ENCODE data around the gene SPAG17.

The SPAG17 gene

DNA sequence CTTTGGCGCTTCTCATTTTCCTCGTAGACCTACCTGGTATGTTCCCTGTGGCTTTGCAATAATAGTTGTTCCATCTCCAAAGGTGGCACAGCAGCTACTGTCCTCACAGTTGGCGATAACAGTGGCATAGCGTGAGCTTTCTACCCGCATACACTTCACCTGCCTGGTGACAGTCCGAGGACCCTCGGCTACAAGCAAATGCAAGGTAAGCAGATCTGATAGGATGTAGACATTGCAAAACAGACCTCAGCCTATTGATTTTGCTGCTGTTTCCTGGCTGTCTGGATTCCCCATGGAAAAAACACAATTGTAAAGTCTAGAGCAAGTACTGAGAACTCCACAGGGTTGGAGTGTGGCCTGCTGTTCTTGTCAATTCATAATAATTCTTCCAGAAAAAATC, 177.0 kb downstream of the SPAG17 start:
- Histone ChIP-seq H3K36me3 (ENCODE audit: control insufficient read depth in 1 of 2, insufficient read depth in 2 of 2, low read length in 2 of 2) (no peaks in the 10 kb centered on the region), H3K27ac (ENCODE audit: low read depth, low read length) (no peak overlapping the region), H3K27me3 (ENCODE audit: control insufficient read depth in 1 of 2, insufficient read depth in 2 of 2, low read length in 2 of 2) (no peaks in the 10 kb centered on the region), H3K9me3 (ENCODE audit: control insufficient read depth in 1 of 2, low read length in 2 of 2) (no peaks in the 10 kb centered on the region), H3K4me3 (ENCODE audit: low read depth in 1 of 2, low read length in 2 of 2) (no peak overlapping the region), H3K4me1 (ENCODE audit: control insufficient read depth in 1 of 2, insufficient read depth in 2 of 2, low read length in 2 of 2) (no peaks in the 10 kb centered on the region), H3K9ac (ENCODE audit: low read depth in 1 of 2, low read length in 2 of 2) (no peak overlapping the region)

- no peak overlapping the region for H3K27ac ChIP-seq (ENCODE audit: low read depth, low read length)
- H3K9ac ChIP-seq (ENCODE audit: low read depth in 1 of 2, low read length in 2 of 2): no peak overlapping the region
- H3K9me3 ChIP-seq (ENCODE audit: control insufficient read depth in 1 of 2, low read length in 2 of 2): no peaks in the 10 kb centered on the region
- H3K4me1 ChIP-seq (ENCODE audit: control insufficient read depth in 1 of 2, insufficient read depth in 2 of 2, low read length in 2 of 2): no peaks in the 10 kb centered on the region
- no peak overlapping the region for H3K4me3 ChIP-seq (ENCODE audit: low read depth in 1 of 2, low read length in 2 of 2)
- H3K27me3 ChIP-seq (ENCODE audit: control insufficient read depth in 1 of 2, insufficient read depth in 2 of 2, low read length in 2 of 2): no peaks in the 10 kb centered on the region
- H3K36me3 ChIP-seq (ENCODE audit: control insufficient read depth in 1 of 2, insufficient read depth in 2 of 2, low read length in 2 of 2): no peaks in the 10 kb centered on the region
Observed at GRCh38 chr1:118007391-118007790, 177.6 kb downstream of the SPAG17 start.

GRCh38 chr1:118004312-118004711, 180.7 kb downstream of the SPAG17 start:
- H3K9ac ChIP-seq (ENCODE audit: low read depth in 1 of 2, low read length in 2 of 2): no peak overlapping the region
- H3K4me1 ChIP-seq (ENCODE audit: control insufficient read depth in 1 of 2, insufficient read depth in 2 of 2, low read length in 2 of 2): no peaks in the 10 kb centered on the region

DNA sequence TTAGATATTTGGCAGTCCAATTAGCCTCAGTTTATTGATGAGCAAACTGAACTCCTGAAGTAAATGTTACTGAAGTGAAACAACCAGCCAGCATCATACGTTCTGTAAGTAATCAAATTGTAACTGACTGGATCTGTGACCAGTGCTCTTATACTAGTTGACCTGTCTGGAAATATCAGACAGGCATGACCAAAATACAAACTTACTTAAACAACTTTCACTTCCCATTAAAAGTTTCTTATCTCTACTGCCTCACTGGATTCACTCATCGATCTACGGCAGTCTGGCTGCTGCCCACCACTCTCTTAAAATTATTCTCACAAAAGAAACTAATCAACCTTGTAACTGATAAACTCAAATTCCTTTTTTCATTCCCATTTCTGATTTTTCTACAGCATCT, 199.1 kb downstream of the SPAG17 start:
- Histone ChIP-seq H3K27me3 (ENCODE audit: control insufficient read depth in 1 of 2, insufficient read depth in 2 of 2, low read length in 2 of 2) (no peaks in the 10 kb centered on the region), H3K27ac (ENCODE audit: low read depth, low read length) (no peak overlapping the region), H3K9ac (ENCODE audit: low read depth in 1 of 2, low read length in 2 of 2) (no peak overlapping the region), H3K36me3 (ENCODE audit: control insufficient read depth in 1 of 2, insufficient read depth in 2 of 2, low read length in 2 of 2) (no peaks in the 10 kb centered on the region), H3K4me1 (ENCODE audit: control insufficient read depth in 1 of 2, insufficient read depth in 2 of 2, low read length in 2 of 2) (no peaks in the 10 kb centered on the region), H3K4me3 (ENCODE audit: low read depth in 1 of 2, low read length in 2 of 2) (no peak overlapping the region), H3K9me3 (ENCODE audit: control insufficient read depth in 1 of 2, low read length in 2 of 2) (no peaks in the 10 kb centered on the region)

More at GRCh38 chr1:118004312-118004711, 180.7 kb downstream of the SPAG17 start:
- Histone ChIP-seq H3K4me3 (ENCODE audit: low read depth in 1 of 2, low read length in 2 of 2) (no peak overlapping the region), H3K36me3 (ENCODE audit: control insufficient read depth in 1 of 2, insufficient read depth in 2 of 2, low read length in 2 of 2) (no peaks in the 10 kb centered on the region), H3K27me3 (ENCODE audit: control insufficient read depth in 1 of 2, insufficient read depth in 2 of 2, low read length in 2 of 2) (no peaks in the 10 kb centered on the region), H3K27ac (ENCODE audit: low read depth, low read length) (no peak overlapping the region), H3K9me3 (ENCODE audit: control insufficient read depth in 1 of 2, low read length in 2 of 2) (no peaks in the 10 kb centered on the region)

DNA sequence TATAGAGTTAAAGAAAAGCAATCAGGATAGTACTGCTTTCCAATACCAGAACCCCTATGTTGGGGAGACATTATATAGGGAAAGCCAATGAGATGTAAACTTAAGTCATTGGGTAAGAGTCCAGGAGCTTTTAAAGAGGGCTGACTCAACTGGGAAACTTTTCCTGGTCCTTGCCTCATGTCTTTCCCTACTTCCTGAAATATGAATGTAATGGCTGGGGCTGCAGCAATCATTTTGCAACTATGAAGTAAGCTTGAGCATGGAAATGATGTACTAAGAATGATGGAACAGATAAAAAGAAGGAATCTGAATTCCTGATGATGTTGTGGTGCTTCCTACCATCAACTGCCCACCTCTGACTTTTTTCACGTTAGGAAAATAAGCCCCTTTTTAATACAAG, 199.8 kb downstream of the SPAG17 start:
- no peak overlapping the region for H3K9ac ChIP-seq (ENCODE audit: low read depth in 1 of 2, low read length in 2 of 2)
- H3K9me3 ChIP-seq (ENCODE audit: control insufficient read depth in 1 of 2, low read length in 2 of 2): no peaks in the 10 kb centered on the region
- H3K27ac ChIP-seq (ENCODE audit: low read depth, low read length): no peak overlapping the region
- no peaks in the 10 kb centered on the region for H3K27me3 ChIP-seq (ENCODE audit: control insufficient read depth in 1 of 2, insufficient read depth in 2 of 2, low read length in 2 of 2)
- H3K36me3 ChIP-seq (ENCODE audit: control insufficient read depth in 1 of 2, insufficient read depth in 2 of 2, low read length in 2 of 2): no peaks in the 10 kb centered on the region
- no peaks in the 10 kb centered on the region for H3K4me1 ChIP-seq (ENCODE audit: control insufficient read depth in 1 of 2, insufficient read depth in 2 of 2, low read length in 2 of 2)
- no peak overlapping the region for H3K4me3 ChIP-seq (ENCODE audit: low read depth in 1 of 2, low read length in 2 of 2)

DNA sequence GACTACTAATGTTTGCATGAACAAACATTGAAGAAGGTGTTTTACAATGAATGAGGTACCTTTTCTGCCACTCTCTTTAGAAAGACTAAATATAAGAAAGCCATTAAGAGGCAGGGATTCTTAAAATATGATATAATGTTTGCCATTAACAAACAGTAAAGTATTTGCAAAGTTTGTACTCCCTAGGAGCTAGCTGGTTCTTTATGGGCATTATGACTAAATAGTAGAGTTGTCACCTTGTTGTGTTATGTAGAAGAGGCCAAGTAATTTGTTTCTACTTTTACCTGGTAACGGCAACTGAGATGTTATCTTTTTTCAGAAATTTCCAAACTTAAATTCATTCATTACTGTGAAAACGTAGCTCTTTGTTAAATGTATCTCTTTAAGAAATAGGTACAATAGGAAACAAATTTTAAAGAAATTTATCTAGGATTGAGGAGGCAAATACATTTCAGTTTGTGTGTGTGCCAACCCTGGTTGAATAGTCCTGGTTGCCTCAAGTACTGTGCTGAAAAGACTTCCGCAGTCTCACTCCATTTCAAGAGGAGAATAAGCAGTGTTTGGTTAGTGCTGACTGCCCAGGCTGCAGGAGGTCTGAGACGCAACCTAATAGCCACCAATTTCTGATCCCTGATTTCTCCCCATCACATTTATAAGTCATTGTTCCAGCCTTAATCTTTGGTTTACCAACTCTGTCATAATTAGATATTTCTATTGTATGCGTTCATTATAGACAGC, 203.4 kb downstream of the SPAG17 start:
- Histone ChIP-seq H3K4me1 (ENCODE audit: control insufficient read depth in 1 of 2, insufficient read depth in 2 of 2, low read length in 2 of 2) (no peaks in the 10 kb centered on the region), H3K27me3 (ENCODE audit: control insufficient read depth in 1 of 2, insufficient read depth in 2 of 2, low read length in 2 of 2) (no peaks in the 10 kb centered on the region), H3K27ac (ENCODE audit: low read depth, low read length) (no peak overlapping the region), H3K9ac (ENCODE audit: low read depth in 1 of 2, low read length in 2 of 2) (no peak overlapping the region), H3K36me3 (ENCODE audit: control insufficient read depth in 1 of 2, insufficient read depth in 2 of 2, low read length in 2 of 2) (no peaks in the 10 kb centered on the region), H3K9me3 (ENCODE audit: control insufficient read depth in 1 of 2, low read length in 2 of 2) (no peaks in the 10 kb centered on the region), H3K4me3 (ENCODE audit: low read depth in 1 of 2, low read length in 2 of 2) (no peak overlapping the region)

GRCh38 chr1:117976381-117976780, 208.6 kb downstream of the SPAG17 start:
- Histone ChIP-seq H3K4me3 (ENCODE audit: low read depth in 1 of 2, low read length in 2 of 2) (no peak overlapping the region), H3K9ac (ENCODE audit: low read depth in 1 of 2, low read length in 2 of 2) (no peak overlapping the region), H3K9me3 (ENCODE audit: control insufficient read depth in 1 of 2, low read length in 2 of 2) (no peaks in the 10 kb centered on the region), H3K4me1 (ENCODE audit: control insufficient read depth in 1 of 2, insufficient read depth in 2 of 2, low read length in 2 of 2) (no peaks in the 10 kb centered on the region), H3K36me3 (ENCODE audit: control insufficient read depth in 1 of 2, insufficient read depth in 2 of 2, low read length in 2 of 2) (no peaks in the 10 kb centered on the region), H3K27me3 (ENCODE audit: control insufficient read depth in 1 of 2, insufficient read depth in 2 of 2, low read length in 2 of 2) (no peaks in the 10 kb centered on the region), H3K27ac (ENCODE audit: low read depth, low read length) (no peak overlapping the region)

DNA sequence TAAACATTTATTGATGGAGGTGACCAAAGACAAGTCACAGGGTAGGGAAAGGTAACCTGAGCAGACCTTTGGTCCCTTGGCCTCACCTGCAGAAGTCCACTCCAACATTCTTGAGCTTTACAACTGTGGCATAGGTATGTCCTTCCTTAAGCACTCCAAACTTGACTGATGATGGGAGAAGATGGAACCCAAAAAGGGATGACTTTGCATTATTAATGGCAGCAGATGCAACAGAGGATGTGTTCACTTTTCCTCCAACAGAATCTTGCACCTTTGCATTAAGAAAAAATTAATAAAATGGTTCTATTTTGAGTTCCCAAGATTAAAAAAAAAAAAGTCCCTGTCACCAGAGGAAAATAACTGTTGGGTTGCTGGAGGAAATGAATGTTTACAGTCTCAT, 213.3 kb downstream of the SPAG17 start:
- no peak overlapping the region for H3K4me3 ChIP-seq (ENCODE audit: low read depth in 1 of 2, low read length in 2 of 2)
- H3K4me1 ChIP-seq (ENCODE audit: control insufficient read depth in 1 of 2, insufficient read depth in 2 of 2, low read length in 2 of 2): no peaks in the 10 kb centered on the region
- H3K9ac ChIP-seq (ENCODE audit: low read depth in 1 of 2, low read length in 2 of 2): no peak overlapping the region
- no peaks in the 10 kb centered on the region for H3K9me3 ChIP-seq (ENCODE audit: control insufficient read depth in 1 of 2, low read length in 2 of 2)
- no peak overlapping the region for H3K27ac ChIP-seq (ENCODE audit: low read depth, low read length)
- H3K27me3 ChIP-seq (ENCODE audit: control insufficient read depth in 1 of 2, insufficient read depth in 2 of 2, low read length in 2 of 2): no peaks in the 10 kb centered on the region
- H3K36me3 ChIP-seq (ENCODE audit: control insufficient read depth in 1 of 2, insufficient read depth in 2 of 2, low read length in 2 of 2): no peaks in the 10 kb centered on the region

GRCh38 chr1:117970252-117970651, 214.8 kb downstream of the SPAG17 start:
- Histone ChIP-seq H3K4me3 (ENCODE audit: low read depth in 1 of 2, low read length in 2 of 2) (no peak overlapping the region), H3K36me3 (ENCODE audit: control insufficient read depth in 1 of 2, insufficient read depth in 2 of 2, low read length in 2 of 2) (no peaks in the 10 kb centered on the region), H3K9ac (ENCODE audit: low read depth in 1 of 2, low read length in 2 of 2) (no peak overlapping the region), H3K27me3 (ENCODE audit: control insufficient read depth in 1 of 2, insufficient read depth in 2 of 2, low read length in 2 of 2) (no peaks in the 10 kb centered on the region), H3K9me3 (ENCODE audit: control insufficient read depth in 1 of 2, low read length in 2 of 2) (no peaks in the 10 kb centered on the region), H3K27ac (ENCODE audit: low read depth, low read length) (no peak overlapping the region), H3K4me1 (ENCODE audit: control insufficient read depth in 1 of 2, insufficient read depth in 2 of 2, low read length in 2 of 2) (no peaks in the 10 kb centered on the region)

DNA sequence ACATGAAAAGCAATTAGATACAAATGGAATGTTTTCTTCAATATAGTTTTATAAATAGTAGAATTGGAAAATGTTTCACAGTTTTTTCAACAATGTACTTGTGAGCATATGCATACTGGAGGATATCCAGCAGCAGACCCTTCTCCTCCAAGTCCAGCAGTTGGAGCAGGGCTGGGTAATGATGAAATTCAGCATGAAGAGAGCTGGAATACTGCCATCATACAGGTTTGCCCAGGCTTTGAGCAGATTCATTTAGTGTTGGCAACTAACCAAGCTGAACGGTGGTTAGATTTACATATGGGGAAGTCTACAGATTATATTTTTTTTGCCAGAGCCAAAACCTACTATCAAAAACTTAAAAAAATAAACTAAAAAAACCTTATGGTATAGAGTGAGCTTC, 217.1 kb downstream of the SPAG17 start:
- Histone ChIP-seq H3K27ac (ENCODE audit: low read depth, low read length) (no peak overlapping the region), H3K4me1 (ENCODE audit: control insufficient read depth in 1 of 2, insufficient read depth in 2 of 2, low read length in 2 of 2) (no peaks in the 10 kb centered on the region), H3K27me3 (ENCODE audit: control insufficient read depth in 1 of 2, insufficient read depth in 2 of 2, low read length in 2 of 2) (no peaks in the 10 kb centered on the region)

More for the DNA sequence above, 217.1 kb downstream of the SPAG17 start:
- H3K9ac ChIP-seq (ENCODE audit: low read depth in 1 of 2, low read length in 2 of 2): no peak overlapping the region
- H3K4me3 ChIP-seq (ENCODE audit: low read depth in 1 of 2, low read length in 2 of 2): no peak overlapping the region
- no peaks in the 10 kb centered on the region for H3K9me3 ChIP-seq (ENCODE audit: control insufficient read depth in 1 of 2, low read length in 2 of 2)
- peaks cover 0 to 2% of the 10 kb centered on the region in 2 donors for H3K36me3 ChIP-seq (ENCODE audit: control insufficient read depth in 1 of 2, insufficient read depth in 2 of 2, low read length in 2 of 2)

Measured in duodenal mucosa (tissue), 2 donors.